Measurements from ENCODE around the gene CYB5R4. TPM values are rescaled to one million over a fixed set of nuclear protein-coding genes. Genes with fewer than 3 reads are reported as not detected.

Gene CYB5R4
- total and polyA plus RNA-seq, 5 donors = 3.9 to 16.1 (median 13.9) TPM

Other genes starting within 250 kb of the CYB5R4 start
- gene SNAP91, start 150.6 kb upstream of the CYB5R4 start, total RNA-seq = under 1 TPM in 2 of 4 donors, not detected in 2; 0.11 to 0.89 TPM
- gene SNAP91, start 150.6 kb upstream of the CYB5R4 start, polyA plus RNA-seq = 0.18 TPM
- gene RIPPLY2, start 6.3 kb upstream of the CYB5R4 start, total RNA-seq = not detected
- gene RIPPLY2, start 6.3 kb upstream of the CYB5R4 start, polyA plus RNA-seq = 0.45 TPM
- gene MRAP2, start 174.1 kb downstream of the CYB5R4 start, total RNA-seq = 1 to 10 TPM in 2 of 4 donors, under 1 TPM in 2; 0.37 to 1.4 (median 0.92) TPM
- gene MRAP2, start 174.1 kb downstream of the CYB5R4 start, polyA plus RNA-seq = 0.63 TPM